Activated CD8-positive, alpha-beta memory T cell treated with anti-CD3 and anti-CD28 coated beads, Interleukin-2, amount 50 U/mL, for 1 hour (primary cell): ENCODE results near the gene TBR1.

ENCODE experiments used
- DNase-seq: peaks from one replicate; pipeline ENCODE4 v3.0.0-alpha.2; 2020; ENCODE audit errors: extremely low read depth

Gene TBR1

GRCh38 chr2:161427664-161428587 lies 11.8 kb downstream of the TBR1 start:
- DNase-seq: no peak

- no peak for DNase-seq
These were observed 14.3 kb downstream of the TBR1 start for GRCh38 chr2:161430386-161430785.

GRCh38 chr2:161432107-161432506 lies 16.0 kb downstream of the TBR1 start:
- DNase-seq: no peak

- DNase-seq: no peak
These were observed 18.0 kb downstream of the TBR1 start for GRCh38 chr2:161434118-161434517.

- DNase-seq: no peak
These were observed 20.3 kb downstream of the TBR1 start for GRCh38 chr2:161436411-161436810.

- DNase-seq: no peak
These were observed 22.5 kb downstream of the TBR1 start for GRCh38 chr2:161438598-161438997.

GRCh38 chr2:161445097-161445496 lies 29.0 kb downstream of the TBR1 start:
- DNase-seq: no peak

- DNase-seq: no peak
These were observed 32.3 kb downstream of the TBR1 start for GRCh38 chr2:161448431-161448830.

GRCh38 chr2:161471631-161472030 lies 55.5 kb downstream of the TBR1 start:
- no peak for DNase-seq

GRCh38 chr2:161474920-161475319 lies 58.8 kb downstream of the TBR1 start:
- no peak for DNase-seq
